Natural killer cell (primary cell): ENCODE results near the gene FCN2. TPM values are rescaled to one million over a fixed set of nuclear protein-coding genes. Genes with fewer than 3 reads are reported as not detected.

Experiments
- ATAC-seq, 3 donors: fragments of 150-1000 bp in 2 of 3; fragments of 200-7000 bp in 1 of 3; cut with Tn5 transposase; 1 replicate in 1 of 3; 2 replicates in 2 of 3; pipeline ENCODE4 v1.10.0; 2021; ENCODE audit warnings: mild to moderate bottlenecking in 2 of 3, moderate library complexity in 2 of 3
- DNase-seq, 2 donors: peaks; one replicate each; pipeline versions ENCODE4 v3.0.0 to v3.0.0-alpha.2; 2013 to 2021; ENCODE audit warnings: mixed read lengths in 1 of 2
- H3K27ac ChIP-seq: one replicate; pipeline ENCODE4 v1.5.1; 2013; ENCODE audit warnings: mild to moderate bottlenecking, low read length
- H3K27me3 ChIP-seq: one replicate; pipeline ENCODE4 v1.6.1; 2013; ENCODE audit warnings: low read length; ENCODE audit not compliant: control insufficient read depth, insufficient read depth
- H3K36me3 ChIP-seq: one replicate; pipeline ENCODE4 v1.6.1; 2013; ENCODE audit warnings: low read length; ENCODE audit not compliant: control insufficient read depth, insufficient read depth
- H3K4me1 ChIP-seq: one replicate; pipeline ENCODE4 v1.6.1; 2013; ENCODE audit warnings: low read length; ENCODE audit not compliant: control insufficient read depth, insufficient read depth
- H3K4me3 ChIP-seq: one replicate; pipeline ENCODE4 v1.5.1; 2013; ENCODE audit warnings: low read length
- H3K9me3 ChIP-seq: one replicate; pipeline ENCODE4 v1.6.1; 2013; ENCODE audit warnings: low read length; ENCODE audit not compliant: control insufficient read depth, insufficient read depth
- H3K27ac Mint-ChIP-seq, 2 donors: one replicate each; pipeline ENCODE4 v1.8.0; 2022; ENCODE audit warnings: mild to moderate bottlenecking in 2 of 2, mixed read lengths in 2 of 2, moderate library complexity in 1 of 2
- H3K27me3 Mint-ChIP-seq, 2 donors: one replicate each; pipeline ENCODE4 v1.8.0; 2022; ENCODE audit warnings: low read depth in 2 of 2, mixed read lengths in 2 of 2
- H3K36me3 Mint-ChIP-seq: one replicate; pipeline ENCODE4 v1.8.0; 2022; ENCODE audit warnings: mixed read lengths
- H3K4me1 Mint-ChIP-seq, 2 donors: one replicate each; pipeline ENCODE4 v1.8.0; 2022; ENCODE audit warnings: mixed read lengths in 2 of 2
- H3K4me3 Mint-ChIP-seq: one replicate; pipeline ENCODE4 v1.8.0; 2022; ENCODE audit warnings: mild to moderate bottlenecking, moderate library complexity, mixed read lengths
- H3K9me3 Mint-ChIP-seq, 2 donors: one replicate each; pipeline ENCODE4 v1.8.0; 2022; ENCODE audit warnings: mixed read lengths in 2 of 2
- WGBS: methylation state at CpG from one replicate; pipeline ENCODE4 v1.1.7; 2013; ENCODE audit warnings: missing lambda C conversion rate; ENCODE audit not compliant: insufficient coverage; 5-methylcytosine and 5-hydroxymethylcytosine counted together
- intact Hi-C: fragments of 100-400 bp; cut with micrococcal nuclease; formaldehyde crosslinking; loops from one replicate; pipeline ENCODE4 v1.14.2; 2022
- total RNA-seq, 4 donors: library from RNA; stranded (reverse); fragments of 120-200 nt in 1 of 4; gene quantifications; one replicate each; pipeline versions ENCODE4 v1.2.3 to v1.2.4, GENCODE V29; 2013 to 2022
- TF ChIP-seq, protein P1 (sequence below): fragments of 200-600 bp; IDR thresholded peaks from one replicate; pipeline ENCODE4 v1.8.0; 2022; ENCODE audit warnings: antibody characterized with exemption

FCN2 gene
- total RNA-seq, 3 donors from 2014 or later (not counting 1 experiment from before 2014, with no cell fraction given) = not detected

DNA sequence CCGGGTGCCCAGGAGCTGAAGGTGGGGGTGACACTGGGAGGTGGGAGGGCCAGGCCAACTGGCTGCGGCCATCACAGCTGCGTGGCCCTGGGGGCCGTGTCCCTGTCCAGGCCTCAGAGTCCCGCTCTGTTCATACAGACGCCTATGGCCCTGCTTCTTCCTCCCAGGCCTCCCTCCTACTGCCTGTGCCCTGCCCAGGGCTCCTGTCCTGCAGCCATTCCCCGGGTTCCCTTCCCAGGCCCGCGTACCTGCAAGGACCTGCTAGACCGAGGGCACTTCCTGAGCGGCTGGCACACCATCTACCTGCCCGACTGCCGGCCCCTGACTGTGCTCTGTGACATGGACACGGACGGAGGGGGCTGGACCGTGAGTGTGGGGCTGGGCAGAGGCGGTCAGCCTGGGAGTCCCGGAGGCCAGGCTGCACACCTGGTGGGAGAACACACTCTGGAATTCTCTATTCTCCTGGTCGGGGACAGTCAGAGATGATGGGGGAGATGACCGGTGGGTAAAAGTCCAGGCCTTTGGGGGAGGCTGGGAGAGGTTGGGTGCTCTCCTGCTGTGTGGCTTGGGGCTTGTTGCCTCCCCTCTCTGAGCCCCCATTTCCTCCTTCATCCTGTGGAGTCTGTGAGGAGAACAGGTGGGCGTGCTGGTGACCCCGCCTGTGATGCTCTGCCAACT, 4.5 kb downstream of the FCN2 start:
- 90% methylated on average over 22 of the region's 22 CpGs for WGBS
- Histone ChIP-seq H3K27ac (no peak overlapping the region), H3K4me1 (no peaks in the 10 kb centered on the region), H3K27me3 (no peaks in the 10 kb centered on the region), H3K36me3 (no peaks in the 10 kb centered on the region), H3K4me3 (no peak overlapping the region), H3K9me3 (no peaks in the 10 kb centered on the region)
- H3K36me3 Mint-ChIP-seq = no peaks in the 10 kb centered on the region
- TF ChIP-seq, protein P1, sequence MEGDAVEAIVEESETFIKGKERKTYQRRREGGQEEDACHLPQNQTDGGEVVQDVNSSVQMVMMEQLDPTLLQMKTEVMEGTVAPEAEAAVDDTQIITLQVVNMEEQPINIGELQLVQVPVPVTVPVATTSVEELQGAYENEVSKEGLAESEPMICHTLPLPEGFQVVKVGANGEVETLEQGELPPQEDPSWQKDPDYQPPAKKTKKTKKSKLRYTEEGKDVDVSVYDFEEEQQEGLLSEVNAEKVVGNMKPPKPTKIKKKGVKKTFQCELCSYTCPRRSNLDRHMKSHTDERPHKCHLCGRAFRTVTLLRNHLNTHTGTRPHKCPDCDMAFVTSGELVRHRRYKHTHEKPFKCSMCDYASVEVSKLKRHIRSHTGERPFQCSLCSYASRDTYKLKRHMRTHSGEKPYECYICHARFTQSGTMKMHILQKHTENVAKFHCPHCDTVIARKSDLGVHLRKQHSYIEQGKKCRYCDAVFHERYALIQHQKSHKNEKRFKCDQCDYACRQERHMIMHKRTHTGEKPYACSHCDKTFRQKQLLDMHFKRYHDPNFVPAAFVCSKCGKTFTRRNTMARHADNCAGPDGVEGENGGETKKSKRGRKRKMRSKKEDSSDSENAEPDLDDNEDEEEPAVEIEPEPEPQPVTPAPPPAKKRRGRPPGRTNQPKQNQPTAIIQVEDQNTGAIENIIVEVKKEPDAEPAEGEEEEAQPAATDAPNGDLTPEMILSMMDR = no peak
- intact Hi-C loops = no loop called here
- no peak overlapping the region for H3K27ac Mint-ChIP-seq
- DNase-seq (no peak), ATAC-seq (no peak)
- H3K9me3 Mint-ChIP-seq = no peaks in the 10 kb centered on the region
- no peak overlapping the region for H3K4me3 Mint-ChIP-seq
- H3K27me3 Mint-ChIP-seq = peaks cover 0 to 10% of the 10 kb centered on the region in 2 donors
- H3K4me1 Mint-ChIP-seq = peaks cover 0 to 5% of the 10 kb centered on the region in 2 donors

DNA sequence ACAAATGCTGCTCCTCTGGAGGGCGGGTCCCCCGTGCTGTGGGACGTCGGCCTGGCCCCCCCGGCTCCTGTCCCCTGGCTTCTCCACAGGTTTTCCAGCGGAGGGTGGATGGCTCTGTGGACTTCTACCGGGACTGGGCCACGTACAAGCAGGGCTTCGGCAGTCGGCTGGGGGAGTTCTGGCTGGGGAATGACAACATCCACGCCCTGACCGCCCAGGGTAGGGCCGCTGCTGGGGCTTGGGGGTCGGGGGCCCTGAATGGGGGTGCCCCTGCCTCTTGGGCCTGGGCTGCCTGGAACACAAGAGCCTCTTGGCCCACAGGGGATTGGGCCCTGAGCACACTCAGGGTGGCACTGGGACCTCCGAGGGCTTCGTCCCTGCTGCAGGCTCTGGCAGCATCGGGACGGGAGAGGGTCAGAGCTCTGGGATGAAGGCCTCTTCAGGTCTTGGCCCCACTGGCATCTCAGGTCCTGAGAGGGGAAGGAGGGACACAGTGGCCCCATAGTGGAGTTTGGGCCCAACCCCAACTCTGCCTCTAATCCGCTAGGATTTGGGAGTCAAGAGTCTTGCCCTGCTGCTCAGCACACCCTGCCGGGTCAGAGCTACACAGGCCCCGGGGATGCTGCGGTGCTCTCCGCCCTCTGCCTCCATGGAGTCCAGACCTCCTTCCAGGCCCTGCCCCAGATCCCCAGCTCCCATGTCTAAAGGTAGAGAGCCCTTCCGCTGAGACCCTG, 5.2 kb downstream of the FCN2 start:
- H3K27me3 ChIP-seq = no peaks in the 10 kb centered on the region
- Mint-ChIP-seq H3K9me3 (no peaks in the 10 kb centered on the region), H3K27ac (no peak overlapping the region), H3K4me1 (peaks cover 0 to 5% of the 10 kb centered on the region in 2 donors), H3K27me3 (peaks cover 0 to 6% of the 10 kb centered on the region in 2 donors), H3K36me3 (no peaks in the 10 kb centered on the region), H3K4me3 (no peak overlapping the region)
- no peaks in the 10 kb centered on the region for H3K4me1 ChIP-seq
- H3K4me3 ChIP-seq = no peak overlapping the region
- DNase-seq (no peak), ATAC-seq (no peak)
- 95% methylated on average over 24 of the region's 24 CpGs for WGBS
- H3K9me3 ChIP-seq = no peaks in the 10 kb centered on the region
- no peak overlapping the region for H3K27ac ChIP-seq
- intact Hi-C loops = no loop called here
- TF ChIP-seq, protein P1 = no peak
- no peaks in the 10 kb centered on the region for H3K36me3 ChIP-seq

DNA sequence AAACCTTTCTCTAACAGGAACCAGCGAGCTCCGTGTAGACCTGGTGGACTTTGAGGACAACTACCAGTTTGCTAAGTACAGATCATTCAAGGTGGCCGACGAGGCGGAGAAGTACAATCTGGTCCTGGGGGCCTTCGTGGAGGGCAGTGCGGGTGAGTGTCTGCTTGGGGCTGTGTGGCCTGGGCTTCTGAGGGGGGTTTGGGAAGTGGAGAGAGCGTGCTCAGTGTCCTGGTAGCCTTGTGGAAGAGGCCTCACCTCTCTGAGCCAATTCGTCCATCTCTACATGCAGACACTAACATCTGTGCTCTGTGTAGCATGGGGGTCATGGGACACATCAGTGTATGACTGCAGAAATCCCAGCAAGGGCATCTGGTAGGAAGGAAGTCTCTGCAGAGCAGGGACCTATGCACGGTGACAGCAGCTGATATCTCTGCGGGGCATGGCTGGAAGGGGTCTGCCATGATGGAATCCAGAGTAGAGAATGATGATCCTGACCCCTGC, 5.9 kb downstream of the FCN2 start:
- H3K27ac ChIP-seq = no peak overlapping the region
- peaks cover under 1 to 6% of the 10 kb centered on the region in 2 donors for H3K27me3 Mint-ChIP-seq
- 87% methylated on average over 10 of the region's 11 CpGs for WGBS
- no peak overlapping the region for H3K4me3 Mint-ChIP-seq
- no peaks in the 10 kb centered on the region for H3K27me3 ChIP-seq
- DNase-seq (no peak), ATAC-seq (no peak)
- H3K36me3 Mint-ChIP-seq = no peaks in the 10 kb centered on the region
- no peak overlapping the region for H3K27ac Mint-ChIP-seq
- TF ChIP-seq, protein P1 = no peak
- intact Hi-C loops = no loop called here
- no peaks in the 10 kb centered on the region for H3K9me3 Mint-ChIP-seq
- no peaks in the 10 kb centered on the region for H3K9me3 ChIP-seq
- no peak overlapping the region for H3K4me3 ChIP-seq
- peaks cover 0 to 10% of the 10 kb centered on the region in 2 donors for H3K4me1 Mint-ChIP-seq
- peaks cover 3% of the 10 kb centered on the region for H3K4me1 ChIP-seq
- H3K36me3 ChIP-seq = no peaks in the 10 kb centered on the region
